GM18861 (cell line): ENCODE measurements around the gene CCDC106.

Experiments
- ATAC-seq: cut with Tn5 transposase; IDR thresholded peaks from one replicate; pipeline ENCODE4 v1.9.1; 2021; ENCODE audit not compliant: unreplicated experiment

Gene CCDC106

GRCh38 chr19:55650126-55650557, 2.1 kb downstream of the CCDC106 start:
- no peak for ATAC-seq

GRCh38 chr19:55650602-55651230, 2.7 kb downstream of the CCDC106 start:
- no peak for ATAC-seq

- ATAC-seq = no peak
Measured at GRCh38 chr19:55651236-55651635, 3.2 kb downstream of the CCDC106 start.

- no peak for ATAC-seq
Measured at GRCh38 chr19:55652311-55653128, 4.5 kb downstream of the CCDC106 start.

GRCh38 chr19:55653651-55654322, 5.8 kb downstream of the CCDC106 start:
- ATAC-seq = peak; percentile 36

- ATAC-seq = peak; percentile 43
Measured at GRCh38 chr19:55654323-55654867, 6.4 kb downstream of the CCDC106 start.

GRCh38 chr19:55654868-55655647, 7.0 kb downstream of the CCDC106 start, which contains the start of gene U2AF2:
U2AF2 (plus strand) TSS chr19:55655035; CDS start chr19:55655105, 70 bp downstream.
- peak; percentile 21 for ATAC-seq

GRCh38 chr19:55655648-55656040, 7.6 kb downstream of the CCDC106 start:
- no peak for ATAC-seq

GRCh38 chr19:55656552-55656951, 8.5 kb downstream of the CCDC106 start:
- ATAC-seq = no peak

GRCh38 chr19:55656988-55657747, 9.2 kb downstream of the CCDC106 start:
- ATAC-seq = no peak

GRCh38 chr19:55658846-55659459, 10.9 kb downstream of the CCDC106 start:
- no peak for ATAC-seq

GRCh38 chr19:55659822-55660221, 11.8 kb downstream of the CCDC106 start:
- no peak for ATAC-seq

GRCh38 chr19:55660404-55660803, 12.4 kb downstream of the CCDC106 start:
- ATAC-seq = no peak

GRCh38 chr19:55660991-55661390, 13.0 kb downstream of the CCDC106 start:
- ATAC-seq = no peak

- ATAC-seq = no peak
Measured at GRCh38 chr19:55661826-55662225, 13.8 kb downstream of the CCDC106 start.

GRCh38 chr19:55663846-55664536, 16.0 kb downstream of the CCDC106 start:
- no peak for ATAC-seq

GRCh38 chr19:55666343-55667005, 18.5 kb downstream of the CCDC106 start:
- no peak for ATAC-seq

- no peak for ATAC-seq
Measured at GRCh38 chr19:55667006-55667381, 19.0 kb downstream of the CCDC106 start.
